G401 (cell line): ENCODE data around the gene CNTRL. TPM values are rescaled to one million over a fixed set of nuclear protein-coding genes. Genes with fewer than 3 reads are reported as not detected.
"Not testable (repeated sequence)": the region's sequence is repeated elsewhere in the genome, so short reads cannot be mapped to it uniquely, and the experiment has no call there.

Experiments
- DNase-seq: peaks from one replicate; pipeline ENCODE4 v3.0.0-alpha.2; 2015; ENCODE audit warnings: low spot score
- in situ Hi-C: cut with HindIII; loops from 2 replicates; pipeline ENCODE4 v1.10.0; 2016; ENCODE audit warnings: low sequenced_read_pairs, mixed read lengths
- total RNA-seq: library from RNA; depleted of rRNA; stranded (reverse); fragments of >200 nt; shearing (Covaris generic); gene quantifications from 2 replicates; pipeline ENCODE4 v1.2.3, GENCODE V29; 2014

Gene CNTRL
- total RNA-seq, 1 experiment from 2014 or later: 9.6 TPM

GRCh38 chr9:121121582-121122087 lies 46.9 kb downstream of the CNTRL start:
- DNase-seq: peak; percentile 94
- in situ Hi-C loops: no loop called here

DNA sequence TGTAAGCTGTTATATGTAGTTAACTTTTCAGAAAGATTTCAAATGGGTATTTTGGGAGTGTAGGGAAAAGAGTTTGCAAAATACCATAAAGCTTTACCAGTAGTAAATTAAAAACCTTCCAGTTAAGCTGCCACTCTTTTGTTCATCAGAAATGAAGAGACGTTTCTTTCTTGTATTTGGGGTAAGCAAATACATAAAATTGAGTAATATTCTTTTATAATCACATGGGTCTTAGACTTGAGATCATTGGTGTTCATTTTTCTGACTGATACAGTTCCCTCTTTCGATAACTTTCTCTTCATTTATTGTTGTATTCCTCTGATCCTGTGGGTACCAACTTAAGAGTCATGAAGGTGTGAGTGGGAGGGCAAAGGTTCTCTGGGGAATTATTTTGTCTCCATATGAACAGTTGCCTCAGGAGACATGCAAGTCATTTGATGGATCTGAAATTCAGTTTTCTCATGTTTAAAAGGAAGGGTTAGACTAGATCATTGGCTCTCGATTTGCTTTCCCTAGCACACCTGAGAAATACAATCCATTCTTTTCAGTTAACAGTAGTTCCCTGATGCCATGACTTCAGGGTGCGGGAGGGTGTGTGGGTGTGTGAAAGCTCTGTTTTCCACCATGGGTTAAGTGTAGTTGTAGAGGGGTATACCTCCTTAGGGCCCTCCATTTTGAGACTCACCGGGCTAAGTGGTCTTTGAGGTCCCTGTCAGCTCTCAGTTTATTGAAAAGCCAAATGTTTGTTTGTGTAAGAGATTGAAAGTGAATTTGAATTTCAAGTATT lies 47.7 kb downstream of the CNTRL start:
- DNase-seq: no peak
- in situ Hi-C loops: no loop called here

GRCh38 chr9:121123816-121124535 lies 49.2 kb downstream of the CNTRL start:
- in situ Hi-C loops: no loop called here
- no peak for DNase-seq

- in situ Hi-C loops: no loop called here
- DNase-seq: no peak
Observed at GRCh38 chr9:121125590-121125989, 50.8 kb downstream of the CNTRL start.

DNA sequence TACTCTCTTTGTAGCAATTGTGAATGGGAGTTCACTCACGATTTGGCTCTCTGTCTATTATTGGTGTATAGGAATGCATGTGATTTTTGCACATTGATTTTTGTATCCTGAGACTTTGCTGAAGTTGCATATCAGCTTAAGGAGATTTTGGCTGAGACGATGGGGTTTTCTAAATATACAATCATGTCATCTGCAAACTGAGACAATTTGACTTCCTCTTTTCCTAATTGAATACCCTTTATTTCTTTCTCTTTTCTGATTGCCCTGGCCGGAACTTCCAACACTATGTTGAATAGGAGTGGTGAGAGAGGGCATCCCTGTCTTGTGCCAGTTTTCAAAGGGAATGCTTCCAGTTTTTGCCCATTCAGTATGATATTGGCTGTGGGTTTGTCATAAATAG lies 54.6 kb downstream of the CNTRL start:
- DNase-seq, in situ Hi-C loops: not testable (repeated sequence)

DNA sequence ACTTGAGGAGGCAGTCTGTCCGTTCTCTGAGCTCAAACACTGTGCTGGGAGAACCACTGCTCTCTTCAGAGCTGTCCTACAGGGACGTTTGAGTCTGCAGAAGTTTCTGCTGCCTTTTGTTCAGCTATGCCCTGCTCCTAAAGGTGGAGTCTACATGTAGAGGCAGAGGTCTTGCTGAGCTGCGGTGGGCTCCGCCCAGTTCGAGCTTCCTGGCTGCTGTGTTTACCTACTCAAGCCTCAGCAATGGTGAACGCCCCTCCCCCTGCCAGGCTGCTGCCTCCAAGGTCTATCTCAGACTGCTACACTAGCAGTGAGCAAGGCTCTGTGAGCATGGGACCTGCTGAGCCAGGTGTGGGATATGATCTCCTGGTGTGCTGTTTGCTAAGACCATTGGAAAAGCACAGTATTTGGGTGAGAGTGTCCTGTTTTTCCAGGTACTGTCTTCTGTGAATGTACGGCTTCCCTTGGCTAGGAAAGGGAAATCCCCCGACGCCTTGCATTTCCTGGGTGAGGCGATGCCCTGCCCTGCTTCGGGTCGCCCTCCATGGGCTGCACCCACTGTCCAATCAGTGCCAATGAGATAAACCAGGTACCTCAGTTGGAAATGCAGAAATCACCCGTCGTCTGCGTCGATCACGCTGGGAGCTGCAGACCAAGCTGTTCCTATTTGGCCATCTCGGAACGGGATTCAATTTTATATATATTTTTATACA lies 58.5 kb downstream of the CNTRL start:
- in situ Hi-C loops: no loop called here
- DNase-seq: no peak

- in situ Hi-C loops: no loop called here
- DNase-seq: no peak
Observed at GRCh38 chr9:121135642-121136041, 60.9 kb downstream of the CNTRL start.

- DNase-seq: no peak
- in situ Hi-C loops: no loop called here
Observed at GRCh38 chr9:121138561-121138960, 63.8 kb downstream of the CNTRL start.

DNA sequence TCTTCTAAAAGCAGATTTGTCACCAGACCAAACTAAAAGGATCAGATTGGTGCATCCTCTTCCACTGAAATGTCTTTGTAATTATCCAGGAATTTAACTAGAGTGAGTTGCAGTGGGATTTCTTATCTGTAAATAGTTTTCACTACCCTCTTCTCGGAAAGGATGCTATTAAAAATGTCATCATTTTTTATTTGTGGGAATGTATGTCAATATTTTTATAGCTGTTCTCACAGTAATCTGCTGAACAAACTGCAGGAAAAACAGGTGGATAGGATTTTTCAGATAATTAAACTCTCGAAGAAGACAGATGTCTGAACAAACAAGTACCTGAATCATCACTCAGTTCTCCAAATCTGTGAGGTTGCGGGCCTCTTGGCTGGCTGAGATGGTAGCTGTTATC lies 64.2 kb downstream of the CNTRL start:
- in situ Hi-C loops: no loop called here
- no peak for DNase-seq

DNA sequence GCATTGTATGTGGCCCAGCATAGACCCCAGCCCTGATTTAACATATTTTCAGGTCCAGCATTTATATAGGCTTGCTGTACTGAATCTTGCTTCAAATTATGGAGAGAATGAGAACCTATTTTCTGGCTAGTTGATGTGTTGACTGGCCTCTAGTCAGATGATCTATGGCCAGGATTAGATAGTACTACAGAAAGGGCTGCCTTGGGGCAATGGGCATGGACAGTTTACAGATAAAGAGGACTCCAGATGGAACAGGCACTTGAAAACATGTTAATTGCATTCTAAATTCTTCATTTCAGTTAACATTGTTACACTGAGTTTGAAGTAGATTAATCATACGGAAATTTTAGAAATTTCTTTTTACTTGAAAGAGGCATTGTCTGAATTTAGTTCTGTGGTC lies 65.4 kb downstream of the CNTRL start:
- in situ Hi-C loops: no loop called here
- DNase-seq: no peak

DNA sequence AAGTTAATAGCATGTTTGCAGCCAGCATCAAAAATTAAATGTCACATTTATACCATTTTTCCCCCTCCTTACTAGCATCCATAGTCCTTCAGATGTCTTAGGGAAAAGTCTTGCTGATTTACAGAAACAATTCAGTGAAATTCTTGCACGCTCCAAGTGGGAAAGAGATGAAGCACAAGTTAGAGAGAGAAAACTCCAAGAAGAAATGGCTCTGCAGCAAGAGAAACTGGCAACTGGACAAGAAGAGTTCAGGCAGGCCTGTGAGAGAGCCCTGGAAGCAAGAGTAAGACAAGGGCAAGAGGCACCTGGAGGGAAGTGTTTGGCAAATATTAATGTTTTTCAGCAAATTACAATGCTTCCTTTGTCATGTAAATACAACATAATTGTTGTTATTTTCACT lies 66.6 kb downstream of the CNTRL start:
- no peak for DNase-seq
- in situ Hi-C loops: no loop called here

- DNase-seq: no peak
- in situ Hi-C loops: no loop called here
Observed at GRCh38 chr9:121141706-121142105, 67.0 kb downstream of the CNTRL start.

DNA sequence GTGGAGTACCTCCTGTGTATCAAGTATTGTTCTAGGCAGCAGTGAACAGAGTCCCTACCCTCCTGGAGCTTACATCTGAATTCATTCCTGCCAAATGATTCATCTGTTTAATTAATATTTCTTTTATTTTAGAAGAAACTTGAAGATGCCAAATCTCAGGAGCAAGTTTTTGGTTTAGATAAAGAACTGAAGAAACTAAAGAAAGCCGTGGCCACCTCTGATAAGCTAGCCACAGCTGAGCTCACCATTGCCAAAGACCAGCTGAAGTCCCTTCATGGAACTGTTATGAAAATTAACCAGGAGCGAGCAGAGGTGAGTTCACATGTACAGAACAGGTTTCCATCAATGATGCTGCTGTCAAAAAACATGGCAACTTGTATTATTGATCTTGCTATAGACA lies 69.0 kb downstream of the CNTRL start:
- no peak for DNase-seq
- in situ Hi-C loops: no loop called here

DNA sequence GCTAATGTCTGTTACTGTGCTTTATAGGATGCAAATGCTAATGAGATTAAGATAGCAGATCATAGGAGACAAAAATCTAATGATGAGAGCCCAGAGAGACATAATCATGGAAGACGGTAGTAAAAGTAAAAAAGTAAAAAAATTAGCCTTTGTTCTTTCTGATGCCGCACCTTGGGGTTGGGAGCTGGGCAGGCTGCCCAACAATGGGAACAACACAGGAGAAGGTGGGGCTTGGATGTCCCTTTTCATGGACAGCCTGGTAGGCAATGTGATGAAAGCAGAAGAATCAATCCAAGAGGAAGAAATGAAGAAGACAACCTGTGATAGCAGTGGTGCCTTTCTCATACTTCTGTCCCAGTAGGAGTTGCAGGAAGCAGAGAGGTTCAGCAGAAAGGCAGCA lies 69.7 kb downstream of the CNTRL start:
- in situ Hi-C loops: no loop called here
- DNase-seq: no peak

- DNase-seq: no peak
- in situ Hi-C loops: no loop called here
Observed at GRCh38 chr9:121150188-121150587, 75.4 kb downstream of the CNTRL start.

DNA sequence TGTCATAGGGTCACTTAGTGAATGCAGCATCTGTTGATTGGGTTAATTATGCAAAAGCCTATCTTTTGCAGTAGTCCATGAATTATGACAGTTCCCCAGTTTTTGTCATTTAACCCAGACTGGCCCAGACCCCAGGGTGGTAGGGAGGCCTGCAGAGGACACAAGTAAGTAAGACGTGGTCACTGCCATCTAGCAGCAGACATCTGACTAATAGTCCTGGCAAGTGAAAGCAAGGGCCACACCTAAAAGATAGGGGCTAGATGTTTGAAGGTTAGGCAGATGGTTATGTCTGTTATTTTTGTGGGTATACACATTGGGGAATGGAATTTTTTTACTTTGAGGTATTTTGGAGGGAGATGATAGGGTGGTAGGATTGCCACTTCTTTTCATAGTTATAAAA lies 78.9 kb downstream of the CNTRL start:
- in situ Hi-C loops: no loop called here

GRCh38 chr9:121154782-121155181 lies 80.0 kb downstream of the CNTRL start:
- in situ Hi-C loops: no loop called here
- no peak for DNase-seq

More for the DNA sequence above, 78.9 kb downstream of the CNTRL start:
- no peak for DNase-seq

GRCh38 chr9:121156263-121156731 lies 81.5 kb downstream of the CNTRL start:
- in situ Hi-C loops: no loop called here

GRCh38 chr9:121157939-121158338 lies 83.2 kb downstream of the CNTRL start:
- no peak for DNase-seq
- in situ Hi-C loops: no loop called here

More at GRCh38 chr9:121156263-121156731, 81.5 kb downstream of the CNTRL start:
- no peak for DNase-seq

DNA sequence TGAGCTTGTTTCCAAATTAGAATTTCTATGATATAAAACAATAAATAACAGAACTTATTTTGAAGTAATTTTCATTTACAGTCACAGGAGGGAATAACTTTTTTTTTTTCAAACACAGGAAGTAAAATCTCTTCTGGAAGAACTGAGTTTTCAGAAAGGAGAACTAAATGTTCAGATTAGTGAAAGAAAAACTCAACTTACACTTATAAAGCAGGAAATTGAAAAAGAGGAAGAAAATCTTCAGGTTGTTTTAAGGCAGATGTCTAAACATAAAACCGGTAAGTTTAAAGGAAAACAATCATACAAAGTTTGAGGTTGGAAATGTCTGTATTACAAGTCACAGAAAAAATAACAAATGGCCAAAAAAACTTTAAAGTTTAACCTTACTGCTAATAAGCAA lies 85.3 kb downstream of the CNTRL start:
- DNase-seq: no peak
- in situ Hi-C loops: no loop called here
